Ovary (tissue), 3 donors: ENCODE measurements around the gene NDNF.

Experiments
- EP300 ChIP-seq: sonication (generic); formaldehyde crosslinking; IDR thresholded peaks from one replicate; pipeline ENCODE4 v1.6.1; 2017; ENCODE audit warnings: antibody characterized with exemption
- POLR2A ChIP-seq: fragments of 450-650 bp; IDR thresholded peaks from one replicate; pipeline ENCODE4 v1.6.1; 2017; ENCODE audit warnings: antibody characterized with exemption, mild to moderate bottlenecking, moderate library complexity
- TF ChIP-seq, protein P1 (sequence below), 3 donors: fragments of 450-650 bp in 2 of 3; fragments of 200-600 bp in 1 of 3; IDR thresholded peaks; one replicate each; pipeline versions ENCODE4 v1.5.1 to v1.8.0; 2016 to 2022; ENCODE audit warnings: antibody characterized with exemption in 3 of 3, mild to moderate bottlenecking in 1 of 3
- donor health status: DM: no; HTN: no; CAD: no.

DNA sequence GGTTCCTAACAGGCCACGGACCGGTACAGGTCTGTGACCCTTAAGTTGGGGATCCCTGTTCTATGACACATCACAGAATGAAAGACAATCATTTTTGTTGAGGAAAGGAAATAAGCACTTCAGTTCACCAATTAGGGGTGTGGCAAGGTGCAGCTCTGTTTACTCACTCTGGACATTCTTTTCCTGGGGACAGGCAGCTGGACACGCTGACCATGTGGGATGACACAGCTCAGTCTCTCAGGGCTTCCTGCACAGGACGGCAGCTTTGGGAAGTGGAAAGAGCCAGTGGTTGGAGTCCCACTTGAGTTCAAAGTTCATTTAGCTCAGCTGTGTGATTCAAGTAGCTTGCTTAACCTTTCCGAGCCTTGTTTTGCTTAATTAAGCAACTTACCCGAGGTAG lies 55.7 kb downstream of the NDNF start:
- TF ChIP-seq, protein P1, sequence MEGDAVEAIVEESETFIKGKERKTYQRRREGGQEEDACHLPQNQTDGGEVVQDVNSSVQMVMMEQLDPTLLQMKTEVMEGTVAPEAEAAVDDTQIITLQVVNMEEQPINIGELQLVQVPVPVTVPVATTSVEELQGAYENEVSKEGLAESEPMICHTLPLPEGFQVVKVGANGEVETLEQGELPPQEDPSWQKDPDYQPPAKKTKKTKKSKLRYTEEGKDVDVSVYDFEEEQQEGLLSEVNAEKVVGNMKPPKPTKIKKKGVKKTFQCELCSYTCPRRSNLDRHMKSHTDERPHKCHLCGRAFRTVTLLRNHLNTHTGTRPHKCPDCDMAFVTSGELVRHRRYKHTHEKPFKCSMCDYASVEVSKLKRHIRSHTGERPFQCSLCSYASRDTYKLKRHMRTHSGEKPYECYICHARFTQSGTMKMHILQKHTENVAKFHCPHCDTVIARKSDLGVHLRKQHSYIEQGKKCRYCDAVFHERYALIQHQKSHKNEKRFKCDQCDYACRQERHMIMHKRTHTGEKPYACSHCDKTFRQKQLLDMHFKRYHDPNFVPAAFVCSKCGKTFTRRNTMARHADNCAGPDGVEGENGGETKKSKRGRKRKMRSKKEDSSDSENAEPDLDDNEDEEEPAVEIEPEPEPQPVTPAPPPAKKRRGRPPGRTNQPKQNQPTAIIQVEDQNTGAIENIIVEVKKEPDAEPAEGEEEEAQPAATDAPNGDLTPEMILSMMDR (IDR thresholded peaks at IDR 0.05), result no peak
- TF ChIP-seq POLR2A (no peak), EP300 (no peak)
